Calu3 (cell line): Measurements from ENCODE around the gene KCNH1. TPM values are rescaled to one million over a fixed set of nuclear protein-coding genes. Genes with fewer than 3 reads are reported as not detected.

Experiments
- BruUV-seq: library from RNA; stranded (reverse); fragments of 400-500 nt; replicated peaks from 2 replicates; lab custom pipeline; 2021; lab: Mats Ljungman, UMichigan
- CTCF ChIA-PET: fragments of 300-600 bp; sonication (Branson Sonifier 250); formaldehyde crosslinking; loops from one replicate; lab custom pipeline; 2022; ENCODE audit warnings: antibody characterized with exemption; lab: Charles Lee
- DNase-seq: peaks from one replicate; pipeline ENCODE4 v3.0.0; 2022
- H3K27ac Mint-ChIP-seq: one replicate; pipeline ENCODE4 v1.8.0; 2022; ENCODE audit warnings: mixed read lengths; ENCODE audit not compliant: unreplicated experiment
- H3K27me3 Mint-ChIP-seq: one replicate; pipeline ENCODE4 v1.8.0; 2022; ENCODE audit warnings: mixed read lengths; ENCODE audit not compliant: unreplicated experiment
- H3K36me3 Mint-ChIP-seq: one replicate; pipeline ENCODE4 v1.8.0; 2022; ENCODE audit warnings: mild to moderate bottlenecking, moderate library complexity, mixed read lengths; ENCODE audit not compliant: insufficient read depth, unreplicated experiment
- H3K4me1 Mint-ChIP-seq: one replicate; pipeline ENCODE4 v1.8.0; 2022; ENCODE audit warnings: mild to moderate bottlenecking, low read depth, mixed read lengths; ENCODE audit not compliant: unreplicated experiment
- H3K4me3 Mint-ChIP-seq: one replicate; pipeline ENCODE4 v1.8.0; 2022; ENCODE audit warnings: mild to moderate bottlenecking, low read depth, moderate library complexity, mixed read lengths; ENCODE audit not compliant: unreplicated experiment
- H3K9me3 Mint-ChIP-seq: one replicate; pipeline ENCODE4 v1.8.0; 2022; ENCODE audit warnings: low read depth, mixed read lengths; ENCODE audit not compliant: unreplicated experiment
- intact Hi-C: fragments of 100-400 bp; cut with micrococcal nuclease; formaldehyde crosslinking; loops from one replicate; pipeline ENCODE4 v1.10.0; 2022; ENCODE audit not compliant: unreplicated experiment
- total RNA-seq: library from RNA; stranded (reverse); gene quantifications from 2 replicates; pipeline ENCODE4 v1.2.3, GENCODE V29; 2022
- TF ChIP-seq, protein P1 (sequence below): fragments of 200-600 bp; IDR thresholded peaks from one replicate; pipeline ENCODE4 v1.8.0; 2022; ENCODE audit warnings: antibody characterized with exemption; ENCODE audit not compliant: unreplicated experiment

Gene KCNH1
- total RNA-seq, 1 experiment from 2014 or later: not detected

DNA sequence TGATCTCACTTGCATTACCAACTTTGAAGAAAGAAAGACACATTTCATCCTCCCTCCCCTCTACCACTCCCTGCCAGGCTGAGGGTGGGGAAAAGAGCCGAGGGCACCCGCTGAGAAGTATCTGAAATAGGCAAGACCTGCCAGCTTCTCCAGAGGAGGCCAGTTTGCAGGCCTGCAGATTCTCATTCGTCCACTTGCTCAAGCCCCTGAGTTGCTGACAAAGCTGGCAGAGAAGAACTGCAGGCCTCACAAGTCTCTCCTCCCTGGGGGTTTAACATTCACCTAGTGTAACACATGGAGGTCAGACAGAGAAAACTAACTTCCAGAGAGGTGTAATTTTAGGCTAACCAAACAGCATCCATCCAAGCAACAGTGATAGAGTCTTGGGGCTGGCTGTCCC is 428.9 kb downstream of the KCNH1 start:
- Mint-ChIP-seq H3K27me3 (peaks cover 20% of the 10 kb centered on the region), H3K27ac (no peak overlapping the region), H3K4me1 (no peaks in the 10 kb centered on the region), H3K4me3 (no peak overlapping the region), H3K9me3 (no peaks in the 10 kb centered on the region), H3K36me3 (no peaks in the 10 kb centered on the region)
- TF ChIP-seq, protein P1, sequence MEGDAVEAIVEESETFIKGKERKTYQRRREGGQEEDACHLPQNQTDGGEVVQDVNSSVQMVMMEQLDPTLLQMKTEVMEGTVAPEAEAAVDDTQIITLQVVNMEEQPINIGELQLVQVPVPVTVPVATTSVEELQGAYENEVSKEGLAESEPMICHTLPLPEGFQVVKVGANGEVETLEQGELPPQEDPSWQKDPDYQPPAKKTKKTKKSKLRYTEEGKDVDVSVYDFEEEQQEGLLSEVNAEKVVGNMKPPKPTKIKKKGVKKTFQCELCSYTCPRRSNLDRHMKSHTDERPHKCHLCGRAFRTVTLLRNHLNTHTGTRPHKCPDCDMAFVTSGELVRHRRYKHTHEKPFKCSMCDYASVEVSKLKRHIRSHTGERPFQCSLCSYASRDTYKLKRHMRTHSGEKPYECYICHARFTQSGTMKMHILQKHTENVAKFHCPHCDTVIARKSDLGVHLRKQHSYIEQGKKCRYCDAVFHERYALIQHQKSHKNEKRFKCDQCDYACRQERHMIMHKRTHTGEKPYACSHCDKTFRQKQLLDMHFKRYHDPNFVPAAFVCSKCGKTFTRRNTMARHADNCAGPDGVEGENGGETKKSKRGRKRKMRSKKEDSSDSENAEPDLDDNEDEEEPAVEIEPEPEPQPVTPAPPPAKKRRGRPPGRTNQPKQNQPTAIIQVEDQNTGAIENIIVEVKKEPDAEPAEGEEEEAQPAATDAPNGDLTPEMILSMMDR: no peak
- CTCF ChIA-PET: interaction anchor here (0.6 kb wide), 1 partner anchor 11 kb away, joined by 3 read pairs; no protein-coding TSS in a partner anchor
- BruUV-seq: no TSS peak
- intact Hi-C loops: no loop called here
- no peak for DNase-seq

DNA sequence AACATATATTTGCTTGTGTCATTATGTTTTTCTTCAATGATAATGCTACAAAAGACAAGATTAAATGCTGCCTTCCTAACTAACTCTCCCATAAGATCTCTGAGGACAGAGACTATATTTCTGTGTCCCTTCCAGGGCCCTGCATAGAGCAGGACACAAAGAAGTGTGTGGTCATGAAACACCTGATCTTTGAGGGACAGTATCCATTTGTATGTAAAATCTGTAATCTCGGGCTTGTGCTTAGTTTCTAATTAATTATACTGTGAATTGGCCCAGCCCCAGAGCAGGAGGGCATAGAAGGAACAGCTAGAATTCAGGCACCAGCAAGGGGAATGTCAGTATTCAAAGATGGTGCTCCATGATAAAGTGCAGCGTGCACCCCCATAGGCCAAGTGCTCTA is 430.4 kb downstream of the KCNH1 start:
- intact Hi-C loops: no loop called here
- H3K9me3 Mint-ChIP-seq: no peaks in the 10 kb centered on the region
- no peak for DNase-seq
- TF ChIP-seq, protein P1: no peak
- no peak overlapping the region for H3K4me3 Mint-ChIP-seq
- H3K27me3 Mint-ChIP-seq: peaks cover 23% of the 10 kb centered on the region
- no peak overlapping the region for H3K27ac Mint-ChIP-seq
- BruUV-seq: no TSS peak
- H3K4me1 Mint-ChIP-seq: no peaks in the 10 kb centered on the region
- CTCF ChIA-PET: no interaction called here
- H3K36me3 Mint-ChIP-seq: no peaks in the 10 kb centered on the region

DNA sequence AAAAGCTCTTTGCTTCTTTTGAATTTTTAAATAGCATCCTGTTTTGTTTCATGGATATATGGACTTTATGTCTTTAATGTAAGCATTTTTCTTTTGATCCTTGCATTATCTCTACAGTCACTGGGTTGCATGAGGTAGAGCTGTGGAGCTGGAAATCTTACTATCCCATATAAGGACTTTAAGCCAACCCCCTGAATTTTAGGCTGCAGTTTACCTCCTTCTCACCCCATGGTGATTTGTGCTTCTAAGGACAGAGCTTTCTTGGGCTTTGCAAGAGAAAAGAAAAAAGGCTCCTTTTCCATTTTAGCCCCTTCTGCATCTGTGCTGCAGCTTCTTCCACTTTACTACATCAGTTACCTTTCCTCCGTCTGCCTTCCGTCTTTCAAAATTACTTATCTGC is 431.4 kb downstream of the KCNH1 start:
- H3K4me1 Mint-ChIP-seq: no peaks in the 10 kb centered on the region
- CTCF ChIA-PET: no interaction called here
- TF ChIP-seq, protein P1: no peak
- no peak for DNase-seq
- H3K4me3 Mint-ChIP-seq: no peak overlapping the region
- intact Hi-C loops: no loop called here
- no TSS peak for BruUV-seq
- peaks cover 23% of the 10 kb centered on the region for H3K27me3 Mint-ChIP-seq
- no peaks in the 10 kb centered on the region for H3K36me3 Mint-ChIP-seq
- no peak overlapping the region for H3K27ac Mint-ChIP-seq
- no peaks in the 10 kb centered on the region for H3K9me3 Mint-ChIP-seq

DNA sequence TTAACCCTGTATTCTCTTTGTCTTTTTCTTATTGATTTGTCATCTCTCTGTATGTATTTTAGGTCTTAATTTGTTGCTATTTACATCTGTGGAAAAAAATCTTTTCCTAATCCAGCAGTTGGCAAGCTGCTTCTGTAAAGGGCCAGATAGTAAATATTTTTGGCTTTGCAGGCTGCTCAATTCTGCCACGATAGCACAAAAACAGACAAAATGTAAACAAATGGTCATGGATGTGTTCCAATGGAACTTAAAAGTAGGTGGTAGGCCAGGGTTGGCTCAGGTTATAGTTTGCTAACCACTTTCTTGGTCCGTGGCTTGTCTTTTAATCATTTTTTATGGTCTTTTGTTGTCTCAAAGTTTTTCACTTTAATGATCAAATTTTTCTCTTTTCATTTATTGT is 433.4 kb downstream of the KCNH1 start:
- H3K4me1 Mint-ChIP-seq: no peaks in the 10 kb centered on the region
- H3K4me3 Mint-ChIP-seq: no peak overlapping the region
- no peaks in the 10 kb centered on the region for H3K9me3 Mint-ChIP-seq
- H3K27ac Mint-ChIP-seq: no peak overlapping the region
- CTCF ChIA-PET: no interaction called here
- intact Hi-C loops: no loop called here
- BruUV-seq: no TSS peak
- DNase-seq: no peak
- peaks cover 33% of the 10 kb centered on the region for H3K27me3 Mint-ChIP-seq
- no peaks in the 10 kb centered on the region for H3K36me3 Mint-ChIP-seq
- TF ChIP-seq, protein P1: no peak
